COR-L47 (cell line): Measurements from ENCODE around the gene POU6F1.
"Not testable (repeated sequence)": the region's sequence is repeated elsewhere in the genome, so short reads cannot be mapped to it uniquely, and the experiment has no call there.

Experiments
- DNase-seq: peaks from one replicate; lab custom pipeline; 2025; lab: John Stamatoyannopoulos, UW

Gene POU6F1

GRCh38 chr12:51227962-51228361, 10.1 kb upstream of the POU6F1 start:
- DNase-seq, result no peak

GRCh38 chr12:51227112-51227511, 9.2 kb upstream of the POU6F1 start:
- DNase-seq, result not testable (repeated sequence)

GRCh38 chr12:51225771-51226170, 7.9 kb upstream of the POU6F1 start:
- no peak for DNase-seq

- no peak for DNase-seq
Measured at GRCh38 chr12:51225234-51225633, 7.4 kb upstream of the POU6F1 start.

GRCh38 chr12:51224625-51225024, 6.8 kb upstream of the POU6F1 start:
- no peak for DNase-seq

- DNase-seq, result peak; percentile 73
Measured at GRCh38 chr12:51222461-51222860, 4.6 kb upstream of the POU6F1 start.

GRCh38 chr12:51219857-51220256, 2.0 kb upstream of the POU6F1 start:
- DNase-seq, result not testable (repeated sequence)

GRCh38 chr12:51219322-51219721, 1.5 kb upstream of the POU6F1 start:
- DNase-seq, result no peak

- no peak for DNase-seq
Measured at GRCh38 chr12:51218607-51219161, 822 bp upstream of the POU6F1 start.

- no peak for DNase-seq
Measured at GRCh38 chr12:51217133-51217967, 512 bp downstream of the POU6F1 start.

GRCh38 chr12:51216642-51217041, 1.2 kb downstream of the POU6F1 start:
- DNase-seq, result no peak

- no peak for DNase-seq
Measured at GRCh38 chr12:51214895-51215294, 3.0 kb downstream of the POU6F1 start.

- no peak for DNase-seq
Measured at GRCh38 chr12:51210690-51211395, 7.0 kb downstream of the POU6F1 start.

GRCh38 chr12:51209259-51209658, 8.6 kb downstream of the POU6F1 start:
- no peak for DNase-seq

GRCh38 chr12:51208016-51208660, 9.7 kb downstream of the POU6F1 start:
- DNase-seq, result no peak

- no peak for DNase-seq
Measured at GRCh38 chr12:51205350-51205749, 12.5 kb downstream of the POU6F1 start.

GRCh38 chr12:51202718-51203117, 15.1 kb downstream of the POU6F1 start:
- no peak for DNase-seq

- no peak for DNase-seq
Measured at GRCh38 chr12:51200806-51201205, 17.1 kb downstream of the POU6F1 start.

GRCh38 chr12:51200156-51200555, 17.7 kb downstream of the POU6F1 start:
- no peak for DNase-seq

- DNase-seq, result no peak
Measured at GRCh38 chr12:51199366-51199945, 18.4 kb downstream of the POU6F1 start.

GRCh38 chr12:51198568-51199365, 19.1 kb downstream of the POU6F1 start:
- no peak for DNase-seq
